DMS153 treated with DMSO at 0.1 percent for 48 hours (cell line): Measurements from ENCODE around the gene CTNND1.

Experiments
- DNase-seq: peaks from one replicate; lab custom pipeline; 2025; ENCODE audit not compliant: unreplicated experiment; lab: John Stamatoyannopoulos, UW

Gene CTNND1

DNA sequence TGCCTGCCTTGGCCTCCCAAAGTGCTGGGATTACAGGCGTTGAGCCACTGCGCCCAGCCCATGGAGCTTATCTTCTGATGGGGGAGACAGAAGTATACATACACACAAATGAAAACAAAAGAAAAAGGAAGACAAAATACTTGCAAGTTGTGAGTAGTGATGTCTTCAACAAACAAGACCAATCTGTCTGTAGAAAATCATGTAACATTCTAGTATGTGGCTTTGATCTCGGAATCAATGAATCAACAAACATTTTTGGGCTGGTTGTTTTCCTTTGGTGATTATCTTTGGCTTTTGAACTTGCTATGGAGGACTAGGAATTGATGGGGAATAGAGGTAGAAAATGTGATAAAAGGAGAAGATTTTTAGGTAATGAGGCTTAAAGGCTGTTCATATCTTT is 3.4 kb upstream of the CTNND1 start:
- no peak for DNase-seq

DNA sequence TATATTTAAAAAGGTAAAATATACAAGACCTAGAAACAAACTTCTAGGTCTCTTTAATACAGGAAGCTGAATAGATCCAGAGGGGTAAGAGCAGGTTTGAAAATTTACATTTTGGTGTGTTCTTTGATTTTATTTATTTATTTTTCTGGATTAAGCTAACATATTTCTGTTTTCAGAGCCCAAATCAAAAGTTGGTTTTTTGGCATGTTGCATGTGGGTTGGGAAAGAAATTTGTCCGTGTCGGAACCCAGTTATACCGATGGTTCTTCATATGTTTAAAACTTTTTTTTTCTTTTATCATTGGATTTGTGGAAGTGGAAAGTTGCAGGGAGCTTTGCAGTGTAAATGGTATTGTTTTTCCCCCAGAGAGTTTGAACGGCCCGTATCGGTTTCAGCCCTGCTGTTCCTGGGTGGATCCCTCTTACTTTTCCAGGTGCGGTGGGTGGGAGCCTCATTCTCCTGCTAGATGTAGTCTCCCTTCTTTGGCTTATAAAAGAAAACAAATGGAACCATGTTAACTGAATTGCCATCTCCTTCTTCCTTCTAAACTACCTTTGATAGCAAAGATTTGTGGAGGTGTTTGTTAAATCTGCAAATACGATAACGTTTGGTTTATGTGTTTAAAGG is 746 bp downstream of the CTNND1 start:
- DNase-seq: no peak

DNA sequence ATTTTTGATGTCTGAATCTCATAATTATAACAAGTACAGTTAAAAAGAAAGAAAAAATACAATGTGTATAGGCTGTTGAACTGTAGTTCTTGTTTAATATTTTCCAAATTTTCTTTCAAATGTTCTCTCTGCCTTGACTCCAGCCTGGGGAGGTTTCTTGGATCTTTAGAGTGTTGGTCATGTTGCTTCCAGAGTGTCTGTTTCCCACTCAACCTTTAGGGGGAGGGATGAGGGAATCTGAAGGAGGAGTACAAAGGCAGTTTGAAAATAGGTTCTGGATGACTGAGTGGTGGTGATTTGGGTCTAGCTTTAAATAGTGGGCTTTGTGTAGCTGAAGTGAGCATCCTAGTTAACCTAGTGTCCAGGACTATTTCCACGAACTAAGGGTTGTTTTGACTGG is 2.0 kb downstream of the CTNND1 start:
- no peak for DNase-seq

DNA sequence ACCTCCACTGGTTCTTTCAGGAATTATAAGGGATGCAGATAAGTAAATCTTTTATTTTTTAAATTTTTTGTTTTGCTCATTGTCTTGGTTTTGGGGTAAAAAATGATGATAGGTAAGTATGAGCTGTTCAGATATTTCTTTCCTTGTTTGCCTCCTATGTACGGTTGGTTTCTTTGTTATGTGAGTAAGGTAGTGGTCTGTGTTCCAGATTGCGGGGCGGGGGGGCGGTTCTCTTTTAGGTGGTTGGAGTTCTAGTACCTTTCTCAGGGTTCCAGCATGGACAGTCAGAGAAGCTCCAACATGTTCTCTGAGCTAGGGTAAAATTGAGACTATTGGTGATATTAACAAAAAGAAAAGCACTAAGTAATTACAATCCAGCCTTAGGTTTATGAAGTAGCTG is 2.4 kb downstream of the CTNND1 start:
- DNase-seq: no peak

DNA sequence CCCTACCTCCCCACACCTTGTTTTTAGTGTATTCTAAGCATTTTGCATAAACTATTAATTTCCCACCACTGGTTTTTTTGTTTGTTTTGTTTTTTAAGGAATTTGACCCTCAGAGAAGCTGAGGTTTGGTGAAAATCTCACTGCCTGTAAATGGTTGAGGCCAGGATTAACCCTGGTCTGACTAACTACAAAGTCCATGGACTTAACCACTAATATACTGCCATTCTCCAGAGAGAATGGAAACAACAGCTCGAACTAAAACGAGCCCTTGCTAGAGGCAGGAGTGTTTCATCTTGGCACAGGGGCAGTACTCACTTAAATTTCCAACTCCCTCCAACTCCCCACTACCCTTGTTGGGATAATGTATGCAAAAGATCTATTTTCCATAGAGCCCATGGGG is 3.0 kb downstream of the CTNND1 start:
- no peak for DNase-seq

DNA sequence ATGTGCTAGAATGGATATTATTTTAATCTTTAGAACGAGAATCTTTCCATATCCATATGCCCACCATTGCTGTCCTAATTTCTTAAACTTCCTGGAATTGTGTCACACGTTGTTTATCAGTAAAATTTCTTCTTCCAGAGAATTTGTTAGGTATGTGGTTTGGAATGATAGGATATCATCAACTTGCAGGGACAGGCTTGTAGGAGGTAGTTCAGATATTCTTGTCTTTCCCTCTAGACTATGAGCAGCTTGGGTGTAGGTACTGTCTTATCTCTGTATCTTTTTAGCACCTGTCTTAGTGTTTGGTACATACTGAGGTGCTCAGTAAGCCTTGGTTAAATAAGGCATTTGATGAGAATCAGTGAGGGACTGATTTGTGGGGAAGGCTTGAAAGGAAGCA is 3.4 kb downstream of the CTNND1 start:
- no peak for DNase-seq

GRCh38 chr11:57770793-57771192 is 9.2 kb downstream of the CTNND1 start:
- DNase-seq: no peak

GRCh38 chr11:57771365-57771764 is 9.8 kb downstream of the CTNND1 start:
- DNase-seq: no peak

- no peak for DNase-seq
Measured at GRCh38 chr11:57772562-57772961, 11.0 kb downstream of the CTNND1 start.

- DNase-seq: no peak
Measured at GRCh38 chr11:57773026-57773598, 11.5 kb downstream of the CTNND1 start.

- DNase-seq: no peak
Measured at GRCh38 chr11:57775491-57775890, 13.9 kb downstream of the CTNND1 start.

- no peak for DNase-seq
Measured at GRCh38 chr11:57776031-57776521, 14.5 kb downstream of the CTNND1 start.

GRCh38 chr11:57776577-57777210 is 15.1 kb downstream of the CTNND1 start:
- no peak for DNase-seq

- no peak for DNase-seq
Measured at GRCh38 chr11:57777969-57778317, 16.3 kb downstream of the CTNND1 start.

GRCh38 chr11:57778318-57779037 is 16.9 kb downstream of the CTNND1 start:
- peak; percentile 74 for DNase-seq

DNA sequence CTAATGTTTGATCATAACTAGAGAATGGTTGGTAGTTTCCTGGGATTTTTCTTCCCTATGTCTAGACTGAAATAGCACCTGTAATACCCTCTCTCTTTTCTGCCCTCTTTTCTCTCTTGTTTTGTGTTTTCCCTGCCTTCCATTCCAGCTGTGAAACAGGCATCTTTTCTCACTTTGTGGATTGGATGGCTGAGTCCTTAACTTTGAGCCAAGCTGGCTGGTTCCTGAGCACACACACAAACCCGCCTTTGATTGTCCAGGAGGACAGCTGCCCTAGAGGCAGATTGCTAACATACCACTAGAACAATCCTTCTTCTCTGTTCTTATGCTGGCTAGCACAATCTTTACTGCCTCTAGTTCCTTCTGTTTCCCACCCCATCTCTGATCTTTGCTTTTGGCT is 17.7 kb downstream of the CTNND1 start:
- no peak for DNase-seq

GRCh38 chr11:57781529-57781943 is 19.9 kb downstream of the CTNND1 start:
- no peak for DNase-seq

DNA sequence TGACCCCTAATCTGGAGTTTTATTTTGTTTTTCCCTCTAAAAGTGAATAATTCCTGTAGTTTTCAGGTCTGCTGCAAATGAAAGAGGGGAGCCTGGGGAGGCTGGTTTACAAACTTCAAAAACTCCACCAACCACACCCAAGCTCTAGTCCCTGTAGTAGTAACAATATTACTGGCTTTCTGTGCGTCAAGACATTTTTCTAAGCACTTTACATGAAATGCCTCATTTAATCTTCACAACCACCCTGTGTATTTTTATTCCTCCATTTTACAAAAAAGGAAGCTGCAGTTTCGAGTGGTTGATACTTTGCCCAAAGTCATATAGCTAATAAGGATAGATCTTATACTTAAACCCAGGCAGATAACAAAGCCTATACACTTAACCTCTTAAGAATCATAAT is 23.5 kb downstream of the CTNND1 start:
- no peak for DNase-seq

DNA sequence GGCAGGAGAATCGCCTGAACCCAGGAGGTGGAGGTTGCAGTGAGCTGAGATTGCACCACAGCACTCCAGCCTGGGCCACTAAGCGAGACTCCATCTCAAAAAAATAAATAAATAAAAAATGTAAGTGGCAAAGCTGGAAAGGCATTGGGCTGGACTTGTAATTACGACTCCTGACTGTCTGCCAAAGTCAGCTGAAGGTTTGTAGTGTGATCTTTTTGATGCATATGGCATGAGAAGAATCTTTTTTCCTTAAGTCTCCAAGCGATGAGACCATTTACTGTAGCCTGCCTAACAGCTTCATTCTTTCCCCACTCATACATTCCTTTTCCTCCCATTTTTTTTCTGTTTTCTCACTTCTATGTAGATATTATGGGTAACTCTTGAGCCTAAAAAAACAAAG is 24.8 kb downstream of the CTNND1 start:
- DNase-seq: no peak

GRCh38 chr11:57787006-57787604 is 25.5 kb downstream of the CTNND1 start:
- DNase-seq: no peak

DNA sequence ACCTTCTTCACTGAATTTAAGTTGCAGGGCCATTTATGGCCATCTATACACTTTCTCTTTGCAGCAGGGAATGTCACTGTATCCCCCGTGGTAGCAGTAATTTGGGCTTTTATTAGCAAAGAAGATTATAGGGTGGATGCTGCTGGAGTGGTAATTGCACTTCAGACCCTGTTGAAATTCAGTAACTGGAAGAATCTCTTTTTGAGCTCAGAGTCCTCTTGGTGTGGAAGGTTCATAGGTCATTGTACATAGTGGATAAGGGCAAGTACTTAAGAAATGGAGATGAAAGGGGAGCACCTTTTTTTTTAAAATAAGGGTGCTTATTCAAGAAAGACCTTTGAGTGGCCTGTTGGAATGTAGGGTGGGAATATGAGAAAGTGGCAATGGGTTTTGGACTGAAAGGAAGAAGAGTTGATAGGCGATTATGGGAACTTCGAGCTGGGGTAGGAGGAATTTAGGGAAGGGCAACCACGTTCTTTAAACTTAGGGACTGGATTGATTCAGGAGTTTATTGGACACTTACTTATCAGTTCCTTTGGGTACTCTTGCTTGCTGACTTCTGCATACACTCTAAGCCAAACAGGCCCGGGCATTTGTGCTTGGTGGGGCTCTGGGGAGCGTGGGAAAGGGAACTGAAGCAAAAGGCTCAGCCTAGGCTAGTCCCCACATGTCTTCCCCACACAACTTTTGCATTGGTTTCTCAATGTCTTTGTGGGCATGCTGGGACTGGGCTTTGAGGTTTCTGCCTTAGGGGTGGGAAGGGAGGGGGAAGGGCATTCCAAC is 26.5 kb downstream of the CTNND1 start:
- DNase-seq: no peak
